ENCODE results near the gene SELENOW. TPM values are rescaled to one million over a fixed set of nuclear protein-coding genes. Genes with fewer than 3 reads are reported as not detected.
"Not testable (repeated sequence)": the region's sequence is repeated elsewhere in the genome, so short reads cannot be mapped to it uniquely, and the experiment has no call there.

Gene SELENOW
- total and polyA plus RNA-seq, 2 donors (not counting 1 experiment from before 2014, with no cell fraction given), result 47.7 to 73.7 TPM

DNA sequence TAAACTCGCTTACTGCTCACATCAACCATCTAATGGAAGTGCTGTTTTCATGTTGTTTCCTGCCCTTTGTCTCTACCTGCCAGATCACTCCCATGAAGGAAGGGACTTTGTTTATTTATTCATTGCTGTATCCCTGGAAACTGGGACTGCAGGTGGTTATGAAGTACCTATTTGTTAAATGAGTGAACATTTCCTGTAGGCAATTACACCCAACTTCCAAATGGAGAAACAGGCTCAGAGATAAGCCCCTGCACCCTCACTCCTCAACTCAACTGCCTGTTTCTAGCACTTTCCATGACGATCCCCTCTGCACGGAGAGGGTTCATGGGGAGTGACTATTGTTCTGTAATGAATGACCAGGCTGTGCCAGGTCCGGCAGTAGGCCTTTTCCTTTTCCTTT lies 1.9 kb upstream of the SELENOW start:
- CTCF ChIA-PET, result interaction anchor here (1.3 kb wide), 1 partner anchor 13 kb away, joined by 4 read pairs; no protein-coding TSS in a partner anchor
- POLR2A ChIA-PET, result interaction anchor here (0.7 kb wide), 1 partner anchor 17 kb away, joined by 8 read pairs; no protein-coding TSS in a partner anchor
- Histone ChIP-seq H3K27ac (ENCODE audit: low read length in 2 of 2) (no peak overlapping the region), H3K36me3 (replicated peaks in 1 of 2; ENCODE audit: control extremely low read depth in 1 of 2, control insufficient read depth in 1 of 2, extremely low read depth in 1 of 2, insufficient read depth in 2 of 2, low read length in 1 of 2) (no peaks in the 10 kb centered on the region), H3K4me3 (ENCODE audit: control extremely low read depth in 1 of 5, extremely low read depth in 1 of 5, insufficient read depth in 1 of 5, low read depth in 2 of 5, low read length in 4 of 5) (no peak overlapping the region), H3K4me2 (replicated peaks; ENCODE audit: low read depth, low read length, poor library complexity, severe bottlenecking) (no peak overlapping the region), H3K4me1 (ENCODE audit: control insufficient read depth in 2 of 2, insufficient read depth in 2 of 2, low read length in 2 of 2) (peaks cover 9 to 19% of the 10 kb centered on the region in 2 donors), H4K20me1 (ENCODE audit: control insufficient read depth, insufficient read depth, low read length, poor library complexity, severe bottlenecking) (no peaks in the 10 kb centered on the region), H3K27me3 (replicated peaks in 1 of 4; ENCODE audit: control extremely low read depth in 1 of 4, control insufficient read depth in 3 of 4, insufficient read depth in 4 of 4, low read length in 3 of 4) (no peaks in the 10 kb centered on the region), H3K79me2 (ENCODE audit: control insufficient read depth, insufficient read depth, low read length) (peaks cover 10% of the 10 kb centered on the region), H2AFZ (ENCODE audit: insufficient read depth, low read depth, low read length, poor library complexity, severe bottlenecking) (no peak overlapping the region), H3K9ac (ENCODE audit: low read length) (no peak overlapping the region), H3K9me3 (ENCODE audit: control extremely low read depth in 1 of 3, control insufficient read depth in 2 of 3, insufficient read depth in 1 of 3, low read length in 2 of 3) (no peaks in the 10 kb centered on the region)
- DNase-seq (no peak), ATAC-seq (ENCODE audit: low read depth) (no peak)
- WGBS (ENCODE audit: insufficient coverage), result 100% methylated on average over 1 of the region's 4 CpGs
- Mint-ChIP-seq H3K4me1 (peaks cover 18% of the 10 kb centered on the region), H3K4me3 (peak overlapping the region; percentile 30), H3K9me3 (ENCODE audit: insufficient read depth) (no peaks in the 10 kb centered on the region), H3K27ac (no peak overlapping the region), H3K27me3 (no peaks in the 10 kb centered on the region)
- no peak for TF ChIP-seq EZH2 (IDR thresholded peaks at IDR 0.05; ENCODE audit: borderline replicate concordance, insufficient read depth, low read depth, low read length, poor library complexity, severe bottlenecking)
- TF ChIP-seq, protein P1, sequence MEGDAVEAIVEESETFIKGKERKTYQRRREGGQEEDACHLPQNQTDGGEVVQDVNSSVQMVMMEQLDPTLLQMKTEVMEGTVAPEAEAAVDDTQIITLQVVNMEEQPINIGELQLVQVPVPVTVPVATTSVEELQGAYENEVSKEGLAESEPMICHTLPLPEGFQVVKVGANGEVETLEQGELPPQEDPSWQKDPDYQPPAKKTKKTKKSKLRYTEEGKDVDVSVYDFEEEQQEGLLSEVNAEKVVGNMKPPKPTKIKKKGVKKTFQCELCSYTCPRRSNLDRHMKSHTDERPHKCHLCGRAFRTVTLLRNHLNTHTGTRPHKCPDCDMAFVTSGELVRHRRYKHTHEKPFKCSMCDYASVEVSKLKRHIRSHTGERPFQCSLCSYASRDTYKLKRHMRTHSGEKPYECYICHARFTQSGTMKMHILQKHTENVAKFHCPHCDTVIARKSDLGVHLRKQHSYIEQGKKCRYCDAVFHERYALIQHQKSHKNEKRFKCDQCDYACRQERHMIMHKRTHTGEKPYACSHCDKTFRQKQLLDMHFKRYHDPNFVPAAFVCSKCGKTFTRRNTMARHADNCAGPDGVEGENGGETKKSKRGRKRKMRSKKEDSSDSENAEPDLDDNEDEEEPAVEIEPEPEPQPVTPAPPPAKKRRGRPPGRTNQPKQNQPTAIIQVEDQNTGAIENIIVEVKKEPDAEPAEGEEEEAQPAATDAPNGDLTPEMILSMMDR (IDR thresholded peaks at IDR 0.05), result no peak
- intact Hi-C loops (cut with micrococcal nuclease), result no loop called here

DNA sequence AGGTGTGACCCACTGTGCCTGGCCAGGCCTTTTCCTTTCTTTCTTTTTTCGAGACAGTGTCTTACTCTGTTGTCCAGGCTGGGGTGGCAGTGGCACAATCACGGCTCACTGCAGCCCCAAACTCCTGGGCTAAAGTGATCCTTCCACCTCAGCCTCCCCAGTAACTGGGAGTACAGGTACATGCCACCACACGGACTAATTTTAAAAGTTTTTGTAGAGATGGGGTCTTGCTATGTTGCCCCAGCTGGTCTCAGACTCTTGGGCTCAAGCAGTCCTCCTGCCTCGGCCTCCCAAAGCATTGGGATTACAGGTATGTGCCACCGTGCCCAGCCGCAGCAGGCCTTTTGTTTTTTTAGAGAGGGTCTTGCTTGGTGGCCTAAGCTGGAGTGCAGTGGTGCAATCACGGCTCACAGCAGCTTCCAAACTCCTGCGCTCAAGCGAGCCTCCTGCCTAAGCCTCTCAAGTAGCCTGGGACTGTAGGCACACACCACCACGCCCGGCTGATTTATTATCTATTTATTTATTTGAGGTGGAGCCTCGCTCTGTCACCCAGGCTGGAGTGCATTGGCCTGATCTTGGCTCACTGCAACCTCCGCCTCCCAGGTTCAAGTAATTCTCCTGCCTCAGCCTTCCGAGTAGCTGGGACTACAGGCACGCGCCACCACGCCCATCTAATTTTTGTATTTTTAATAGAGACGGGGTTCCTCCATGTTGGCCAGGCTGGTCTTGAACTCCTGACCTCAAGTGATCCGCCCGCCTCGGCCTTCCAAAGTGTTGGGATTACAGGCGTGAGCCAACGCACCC lies 1.1 kb upstream of the SELENOW start:
- H3K79me2 ChIP-seq (ENCODE audit: control insufficient read depth, insufficient read depth, low read length); H4K20me1 ChIP-seq (ENCODE audit: control insufficient read depth, insufficient read depth, low read length, poor library complexity, severe bottlenecking); DNase-seq; H3K27me3 Mint-ChIP-seq; ATAC-seq (ENCODE audit: low read depth); H3K9me3 ChIP-seq (ENCODE audit: control extremely low read depth in 1 of 3, control insufficient read depth in 2 of 3, insufficient read depth in 1 of 3, low read length in 2 of 3); H3K27ac Mint-ChIP-seq; H3K36me3 ChIP-seq (replicated peaks in 1 of 2; ENCODE audit: control extremely low read depth in 1 of 2, control insufficient read depth in 1 of 2, extremely low read depth in 1 of 2, insufficient read depth in 2 of 2, low read length in 1 of 2); H3K27ac ChIP-seq (ENCODE audit: low read length in 2 of 2); H3K9me3 Mint-ChIP-seq (ENCODE audit: insufficient read depth); H3K27me3 ChIP-seq (replicated peaks in 1 of 4; ENCODE audit: control extremely low read depth in 1 of 4, control insufficient read depth in 3 of 4, insufficient read depth in 4 of 4, low read length in 3 of 4): not testable (repeated sequence)
- Histone ChIP-seq H3K9ac (ENCODE audit: low read length) (peak overlapping the region; percentile 79), H2AFZ (ENCODE audit: insufficient read depth, low read depth, low read length, poor library complexity, severe bottlenecking) (peak overlapping the region; percentile 82), H3K4me2 (replicated peaks; ENCODE audit: low read depth, low read length, poor library complexity, severe bottlenecking) (peak overlapping the region; percentile 87), H3K4me1 (ENCODE audit: control insufficient read depth in 2 of 2, insufficient read depth in 2 of 2, low read length in 2 of 2) (peaks cover 9 to 19% of the 10 kb centered on the region in 2 donors), H3K4me3 (ENCODE audit: control extremely low read depth in 1 of 5, extremely low read depth in 1 of 5, insufficient read depth in 1 of 5, low read depth in 2 of 5, low read length in 4 of 5) (peak overlapping the region in 4 of 5 experiments; percentile 73 to 80 (median 75))
- intact Hi-C loops (cut with micrococcal nuclease), result loop anchor here (1.0 kb wide), 2 partner anchors 32 to 262 kb away; partner anchors contain the start of genes NAPA and NOP53
- H3K4me1 Mint-ChIP-seq, result peaks cover 20% of the 10 kb centered on the region
- H3K4me3 Mint-ChIP-seq, result peak overlapping the region; percentile 98
- ChIA-PET CTCF (interaction anchor here (0.5 kb wide), 1 partner anchor 293 kb away, joined by 3 read pairs; the partner anchor contains the start of gene KPTN), POLR2A (interaction anchor here (1.0 kb wide), 1 partner anchor 32 kb away, joined by 7 read pairs; the partner anchor contains the start of gene NOP53)
- WGBS (ENCODE audit: insufficient coverage), result 87% methylated on average over 9 of the region's 23 CpGs
